Heart right ventricle (tissue), 16 donors: ENCODE results near the gene ELL. TPM values are rescaled to one million over a fixed set of nuclear protein-coding genes. Genes with fewer than 3 reads are reported as not detected.

Experiments
- ATAC-seq, 8 donors: fragments of 200-7000 bp; cut with Tn5 transposase; one replicate each; pipeline ENCODE4 v1.9.1; 2020; ENCODE audit warnings: mild to moderate bottlenecking in 8 of 8, moderate library complexity in 8 of 8, moderate number of reproducible peaks in 1 of 8
- DNase-seq, 2 donors: peaks; one replicate each; pipeline ENCODE4 v3.0.0-alpha.2; 2020
- H3K27ac ChIP-seq, 10 donors: fragments of 200-600 bp; sonication (generic) in 2 of 10; one replicate each; pipeline versions ENCODE4 v1.5.0 to v1.8.0; 2020 to 2022; ENCODE audit warnings: mild to moderate bottlenecking in 3 of 10
- H3K27me3 ChIP-seq, 7 donors: fragments of 200-600 bp; one replicate each; pipeline ENCODE4 v1.8.0; 2021 to 2022; ENCODE audit warnings: mild to moderate bottlenecking in 2 of 7
- H3K36me3 ChIP-seq, 9 donors: fragments of 200-600 bp; sonication (generic) in 1 of 9; one replicate each; pipeline versions ENCODE4 v1.5.0 to v1.8.0; 2020 to 2022; ENCODE audit warnings: mild to moderate bottlenecking in 2 of 9
- H3K4me1 ChIP-seq, 9 donors: fragments of 200-600 bp; sonication (generic) in 1 of 9; one replicate each; pipeline versions ENCODE4 v1.5.0 to v1.8.0; 2020 to 2022; ENCODE audit warnings: mild to moderate bottlenecking in 4 of 9
- H3K4me3 ChIP-seq, 10 donors: fragments of 200-600 bp; sonication (generic) in 2 of 10; one replicate each; pipeline versions ENCODE4 v1.5.0 to v1.8.0; 2020 to 2022; ENCODE audit warnings: mild to moderate bottlenecking in 7 of 10, moderate library complexity in 2 of 10
- H3K9me3 ChIP-seq, 11 donors: fragments of 200-600 bp in 10 of 11; sonication (generic) in 2 of 11; one replicate each; pipeline versions ENCODE4 v1.5.0 to v1.8.0; 2013 to 2022; ENCODE audit warnings: mild to moderate bottlenecking in 2 of 11, control low read depth in 1 of 11, moderate library complexity in 1 of 11
- WGBS, 2 donors: extraction: QIAGEN DNeasy Blood & Tissue Kit; methylation state at CpG; one replicate each; pipeline ENCODE4 v1.1.7; 2013; ENCODE audit warnings: inconsistent platforms in 1 of 2; 5-methylcytosine and 5-hydroxymethylcytosine counted together
- intact Hi-C, 10 donors: fragments of 100-400 bp; cut with DNase I; formaldehyde crosslinking; loops; one replicate each; pipeline versions ENCODE4 v1.11.1 to v1.14.2; 2022
- polyA plus RNA-seq, 2 donors: library from polyadenylated mRNA; stranded (reverse); fragments of 200-250 nt; gene quantifications; one replicate each; pipeline ENCODE4 v1.2.3, GENCODE V29; 2013
- total RNA-seq, 10 donors: library from RNA; stranded (reverse); fragmentation: NEBNext Ultra II Directional in 3 of 10; extraction: Animal tissue kit (Norgen Biotek cat#: 25700) in 3 of 10; gene quantifications; one replicate each; pipeline versions ENCODE4 v1.2.1 to v1.2.4, GENCODE V29; 2021 to 2023
- TF ChIP-seq, protein P1 (sequence below), 9 donors: fragments of 200-600 bp; sonication (generic) in 2 of 9; IDR thresholded peaks; one replicate each; pipeline versions ENCODE4 v1.5.0 to v1.8.0; 2021 to 2022; ENCODE audit warnings: antibody characterized with exemption in 9 of 9, mild to moderate bottlenecking in 5 of 9, moderate library complexity in 1 of 9
- donor health status: Arrhythmogenic right ventricular cardiomyopathy.
- donor health status: ischemic (EF 13 %, LVEDD 7.1; RV severe dilation, severe dysfunction).
- donor health status: healthy with polysubstance abuse.
- donor health status: DM: no; HTN: yes; CAD: no.
- donor health status: DM: no; HTN: no; CAD: no.
- donor health status: ischemic (EF 25% LVEDD 6.9; RV normal size, moderate dysfunction).
- donor health status: ischemic (EF 25% LVEDD 5.7; RV mildly dilated, moderate dysfunction).
- donor health status: healthy.
- donor health status: DM: yes; HTN: yes; CAD: no.
- donor health status: Ischemic cardiomyopathy.
- donor health status: ischemic (EF 35%, LVEDD 5.7; RV mildly dilated, moderate dysfunction).
- donor health status: nonischemic (EF 11% LVEDD 7.7; RV severe dilation, severe dysfunction).
- donor health status: DM: yes; HTN: yes; CAD: no.
- donor health status: PGD.
- donor health status: ischemic (EF 29% LVEDD 5.4; RV normal size, mild dysfunction).
- donor health status: nonischemic (EF 23%, LVEDD 6.1; RV moderate dilation, normal function).

The ELL gene
- total and polyA plus RNA-seq, 12 donors, result 4.0 to 13.1 (median 6.8) TPM

- WGBS, 2 donors, result 15 to 19% methylated on average over 33 of the region's 33 CpGs
- peaks cover 0 to 9% (median 0%) of the 10 kb centered on the region in 9 donors for H3K36me3 ChIP-seq
- DNase-seq, result peak in 1 of 2 donors; percentile 38
- peak within 1 kb of the TSS in 3 of 10 donors; percentile 2 to 88 (median 33) for H3K27ac ChIP-seq
- peaks cover 0 to 62% (median 0%) of the 10 kb centered on the region in 9 donors for H3K4me1 ChIP-seq
- TF ChIP-seq, protein P1, sequence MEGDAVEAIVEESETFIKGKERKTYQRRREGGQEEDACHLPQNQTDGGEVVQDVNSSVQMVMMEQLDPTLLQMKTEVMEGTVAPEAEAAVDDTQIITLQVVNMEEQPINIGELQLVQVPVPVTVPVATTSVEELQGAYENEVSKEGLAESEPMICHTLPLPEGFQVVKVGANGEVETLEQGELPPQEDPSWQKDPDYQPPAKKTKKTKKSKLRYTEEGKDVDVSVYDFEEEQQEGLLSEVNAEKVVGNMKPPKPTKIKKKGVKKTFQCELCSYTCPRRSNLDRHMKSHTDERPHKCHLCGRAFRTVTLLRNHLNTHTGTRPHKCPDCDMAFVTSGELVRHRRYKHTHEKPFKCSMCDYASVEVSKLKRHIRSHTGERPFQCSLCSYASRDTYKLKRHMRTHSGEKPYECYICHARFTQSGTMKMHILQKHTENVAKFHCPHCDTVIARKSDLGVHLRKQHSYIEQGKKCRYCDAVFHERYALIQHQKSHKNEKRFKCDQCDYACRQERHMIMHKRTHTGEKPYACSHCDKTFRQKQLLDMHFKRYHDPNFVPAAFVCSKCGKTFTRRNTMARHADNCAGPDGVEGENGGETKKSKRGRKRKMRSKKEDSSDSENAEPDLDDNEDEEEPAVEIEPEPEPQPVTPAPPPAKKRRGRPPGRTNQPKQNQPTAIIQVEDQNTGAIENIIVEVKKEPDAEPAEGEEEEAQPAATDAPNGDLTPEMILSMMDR (IDR thresholded peaks at IDR 0.05), result no peak
- intact Hi-C loops, result loop anchor here in 2 of 10 donors (5.0 to 10.0 kb wide), 3 partner anchors 40 to 193 kb away; partner anchors contain the start of gene RAB3A (in 1 of the 2)
- H3K9me3 ChIP-seq, result no peaks in the 10 kb centered on the region
- ATAC-seq, result peak; percentile 16 to 60 (median 42)
- peaks cover 0 to 15% (median 11%) of the 10 kb centered on the region in 7 donors for H3K27me3 ChIP-seq
- peak within 1 kb of the TSS in 9 of 10 donors; percentile 0 to 65 (median 35) for H3K4me3 ChIP-seq
Measured at GRCh38 chr19:18397242-18398202, 124.3 kb downstream of the ELL start, which contains the start of gene LRRC25. LRRC25 (minus strand) TSS chr19:18397622; CDS start chr19:18396963, 659 bp downstream.

GRCh38 chr19:18396471-18397241 is 125.2 kb downstream of the ELL start:
- intact Hi-C loops, result loop anchor here in 2 of 10 donors (5.0 to 10.0 kb wide), 3 partner anchors 39 to 192 kb away; partner anchors contain the start of gene RAB3A (in 1 of the 2)
- H3K4me1 ChIP-seq, result peaks cover 0 to 62% (median 0%) of the 10 kb centered on the region in 9 donors
- no peak for DNase-seq
- peaks cover 0 to 11% (median 0%) of the 10 kb centered on the region in 9 donors for H3K36me3 ChIP-seq
- peaks cover 0 to 15% (median 11%) of the 10 kb centered on the region in 7 donors for H3K27me3 ChIP-seq
- H3K27ac ChIP-seq, result peak overlapping the region in 2 of 10 donors; percentile 33 to 88
- TF ChIP-seq, protein P1 (IDR thresholded peaks at IDR 0.05), result no peak
- H3K9me3 ChIP-seq, result no peaks in the 10 kb centered on the region
- WGBS, 2 donors, result 66 to 72% methylated on average over 37 of the region's 37 CpGs
- ATAC-seq, result peak in 3 of 8 donors; percentile 13 to 31 (median 30)
- H3K4me3 ChIP-seq, result peak overlapping the region in 8 of 10 donors; percentile 0 to 65 (median 36)

DNA sequence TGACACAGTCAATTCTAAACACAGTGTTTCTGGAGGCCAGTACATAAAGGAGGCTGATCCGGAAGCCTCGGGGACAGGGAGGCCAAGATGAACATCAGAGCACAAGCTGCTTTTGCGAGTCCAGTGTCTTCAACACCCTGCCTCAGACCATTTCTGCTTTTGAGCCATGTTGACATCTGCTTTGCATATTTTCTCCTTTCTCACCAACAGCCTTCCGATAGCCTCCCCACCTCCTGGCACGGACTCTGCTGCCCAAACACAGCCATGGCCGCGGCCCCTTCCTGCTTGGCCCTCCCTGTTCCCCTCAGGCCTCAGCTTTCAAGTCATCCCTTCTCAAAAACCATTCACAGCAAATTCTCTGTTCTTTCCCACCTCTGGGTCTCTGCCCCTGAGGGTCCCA is 128.0 kb downstream of the ELL start:
- TF ChIP-seq, protein P1 (IDR thresholded peaks at IDR 0.05), result no peak
- Histone ChIP-seq H3K9me3 (peaks cover 0 to 4% (median 0%) of the 10 kb centered on the region in 11 donors), H3K4me1 (peaks cover 0 to 37% (median under 1%) of the 10 kb centered on the region in 9 donors), H3K27ac (peak overlapping the region in 4 of 10 donors; percentile 16 to 88 (median 25)), H3K36me3 (peaks cover 0 to 36% (median 0%) of the 10 kb centered on the region in 9 donors), H3K27me3 (peaks cover 0 to 15% (median 11%) of the 10 kb centered on the region in 7 donors), H3K4me3 (peak overlapping the region in 3 of 10 donors; percentile 17 to 65 (median 18))
- intact Hi-C loops, result loop anchor here in 2 of 10 donors (10.0 kb wide), 2 partner anchors 129 to 189 kb away; partner anchors contain the start of gene RAB3A (in 1 of the 2)
- no peak for DNase-seq
- 57 to 64% methylated on average over 7 of the region's 7 CpGs for WGBS, 2 donors
- ATAC-seq, result peak in 6 of 8 donors; percentile 3 to 40 (median 25)
